Measurements from ENCODE around the gene TCN1. TPM values are rescaled to one million over a fixed set of nuclear protein-coding genes. Genes with fewer than 3 reads are reported as not detected.
"Not testable (repeated sequence)": the region's sequence is repeated elsewhere in the genome, so short reads cannot be mapped to it uniquely, and the experiment has no call there.

TCN1 gene
- total RNA-seq, 1 experiment from 2014 or later = 335 TPM

- Mint-ChIP-seq H3K4me3 (ENCODE audit: low read depth, unreplicated experiment) (no peak overlapping the region), H3K9me3 (ENCODE audit: low read depth, unreplicated experiment) (no peaks in the 10 kb centered on the region), H3K36me3 (ENCODE audit: insufficient read depth, unreplicated experiment) (no peaks in the 10 kb centered on the region), H3K27me3 (ENCODE audit: unreplicated experiment) (no peaks in the 10 kb centered on the region), H3K27ac (ENCODE audit: unreplicated experiment) (peak overlapping the region; percentile 34), H3K4me1 (ENCODE audit: low read depth, unreplicated experiment) (no peaks in the 10 kb centered on the region)
- CTCF ChIA-PET = no interaction called here
- no TSS peak for BruUV-seq (replicated peaks)
- TF ChIP-seq CTCF (IDR thresholded peaks at IDR 0.05; ENCODE audit: unreplicated experiment) = no peak
- no peak for DNase-seq
- intact Hi-C loops (cut with micrococcal nuclease; ENCODE audit: unreplicated experiment) = loop anchor here (10.0 kb wide), 1 partner anchor 515 kb away; no protein-coding TSS in a partner anchor
Observed at GRCh38 chr11:59829358-59829757, 36.9 kb downstream of the TCN1 start.

- peak; percentile 42 for TF ChIP-seq CTCF (IDR thresholded peaks at IDR 0.05; ENCODE audit: unreplicated experiment)
- Mint-ChIP-seq H3K4me3 (ENCODE audit: low read depth, unreplicated experiment) (peak overlapping the region; percentile 1), H3K36me3 (ENCODE audit: insufficient read depth, unreplicated experiment) (no peaks in the 10 kb centered on the region), H3K9me3 (ENCODE audit: low read depth, unreplicated experiment) (no peaks in the 10 kb centered on the region), H3K27ac (ENCODE audit: unreplicated experiment) (peak overlapping the region; percentile 12), H3K4me1 (ENCODE audit: low read depth, unreplicated experiment) (peaks cover 9% of the 10 kb centered on the region), H3K27me3 (ENCODE audit: unreplicated experiment) (no peaks in the 10 kb centered on the region)
- CTCF ChIA-PET = interaction anchor here (0.6 to 1.2 kb wide), 6 partner anchors 43 to 428 kb away, joined by 3 to 17 read pairs (median 4); partner anchors contain the start of gene TCN1
- BruUV-seq (replicated peaks) = no TSS peak
- intact Hi-C loops (cut with micrococcal nuclease; ENCODE audit: unreplicated experiment) = loop anchor here (1.0 to 10.0 kb wide), 5 partner anchors 43 to 522 kb away; partner anchors contain the start of gene TCN1
- peak; percentile 57 for DNase-seq
Observed at GRCh38 chr11:59822989-59823566, 43.2 kb downstream of the TCN1 start.

DNA sequence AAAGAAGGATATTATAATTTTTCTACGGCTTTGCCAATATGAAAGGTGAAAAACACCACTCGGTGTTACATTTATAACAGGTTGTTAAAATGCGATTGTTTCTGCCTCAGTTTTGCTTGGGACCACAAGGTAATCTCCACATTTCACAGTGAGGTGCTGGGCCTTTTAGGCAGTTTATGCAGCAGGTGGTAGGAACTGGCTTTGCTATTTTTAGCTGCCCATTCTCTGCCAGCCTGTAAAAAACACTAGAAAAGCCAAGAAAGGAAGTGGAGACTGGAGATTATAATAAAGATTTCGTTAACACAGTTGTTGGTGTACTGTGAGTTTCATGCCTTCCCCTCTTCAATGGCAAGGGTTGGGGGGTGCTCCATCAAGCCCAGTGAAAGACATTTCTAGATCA, 47.7 kb downstream of the TCN1 start:
- H3K4me3 Mint-ChIP-seq (ENCODE audit: low read depth, unreplicated experiment) = no peak overlapping the region
- intact Hi-C loops (cut with micrococcal nuclease; ENCODE audit: unreplicated experiment) = loop anchor here (10.0 kb wide), 1 partner anchor 274 kb away; no protein-coding TSS in a partner anchor
- no peak for TF ChIP-seq CTCF (IDR thresholded peaks at IDR 0.05; ENCODE audit: unreplicated experiment)
- H3K27me3 Mint-ChIP-seq (ENCODE audit: unreplicated experiment) = no peaks in the 10 kb centered on the region
- H3K27ac Mint-ChIP-seq (ENCODE audit: unreplicated experiment) = no peak overlapping the region
- H3K9me3 Mint-ChIP-seq (ENCODE audit: low read depth, unreplicated experiment) = no peaks in the 10 kb centered on the region
- H3K4me1 Mint-ChIP-seq (ENCODE audit: low read depth, unreplicated experiment) = peaks cover 9% of the 10 kb centered on the region
- no peak for DNase-seq
- H3K36me3 Mint-ChIP-seq (ENCODE audit: insufficient read depth, unreplicated experiment) = no peaks in the 10 kb centered on the region
- no TSS peak for BruUV-seq (replicated peaks)
- CTCF ChIA-PET = no interaction called here

DNA sequence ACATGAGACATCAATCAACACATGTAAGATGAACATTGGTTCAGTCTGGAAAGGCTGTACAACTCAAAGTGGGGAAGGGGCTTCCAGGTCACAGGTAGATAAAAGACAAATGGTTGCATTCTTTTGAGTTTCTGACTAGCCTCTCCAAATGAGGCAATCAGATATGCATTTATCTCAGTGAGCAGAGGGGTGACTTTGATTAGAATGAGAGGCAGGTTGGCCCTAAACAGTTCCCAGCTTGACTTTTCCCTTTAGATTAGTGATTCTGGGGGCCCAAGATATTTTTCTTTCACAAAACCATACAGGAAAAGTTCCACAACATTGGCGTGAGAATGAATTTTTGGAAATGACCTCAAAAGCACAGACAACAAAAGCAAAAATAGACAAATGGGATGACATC, 49.9 kb downstream of the TCN1 start:
- BruUV-seq (replicated peaks); H3K4me1 Mint-ChIP-seq (ENCODE audit: low read depth, unreplicated experiment): not testable (repeated sequence)

DNA sequence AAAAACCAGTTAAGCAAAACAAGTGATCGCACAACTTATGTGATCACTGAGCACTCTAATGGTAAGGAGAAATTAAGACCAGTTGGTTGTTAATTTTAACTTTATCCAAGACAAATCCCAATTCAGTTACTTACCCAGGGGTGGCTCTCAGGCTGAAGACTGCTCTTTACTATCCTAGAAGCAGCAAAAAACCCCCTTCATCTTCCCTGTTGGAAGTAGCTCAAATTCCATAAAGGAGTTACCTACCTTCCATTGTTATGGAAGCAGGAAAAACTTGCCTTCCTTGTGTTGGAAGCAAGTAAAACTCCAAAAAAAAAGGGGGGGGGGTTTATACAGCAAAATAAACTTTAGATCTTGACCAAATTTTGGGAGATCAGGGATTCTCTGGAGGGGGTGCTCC, 50.5 kb downstream of the TCN1 start:
- CTCF ChIA-PET = no interaction called here
- H3K27me3 Mint-ChIP-seq (ENCODE audit: unreplicated experiment) = no peaks in the 10 kb centered on the region
- H3K9me3 Mint-ChIP-seq (ENCODE audit: low read depth, unreplicated experiment) = no peaks in the 10 kb centered on the region
- no peak for TF ChIP-seq CTCF (IDR thresholded peaks at IDR 0.05; ENCODE audit: unreplicated experiment)
- intact Hi-C loops (cut with micrococcal nuclease; ENCODE audit: unreplicated experiment) = loop anchor here (10.0 kb wide), 1 partner anchor 271 kb away; no protein-coding TSS in a partner anchor
- no peak for DNase-seq
- H3K36me3 Mint-ChIP-seq (ENCODE audit: insufficient read depth, unreplicated experiment) = peaks cover 6% of the 10 kb centered on the region
- peaks cover 8% of the 10 kb centered on the region for H3K4me1 Mint-ChIP-seq (ENCODE audit: low read depth, unreplicated experiment)
- BruUV-seq (replicated peaks) = no TSS peak
- no peak overlapping the region for H3K4me3 Mint-ChIP-seq (ENCODE audit: low read depth, unreplicated experiment)
- no peak overlapping the region for H3K27ac Mint-ChIP-seq (ENCODE audit: unreplicated experiment)

More for the DNA sequence above, 49.9 kb downstream of the TCN1 start:
- intact Hi-C loops (cut with micrococcal nuclease; ENCODE audit: unreplicated experiment) = loop anchor here (10.0 kb wide), 1 partner anchor 272 kb away; no protein-coding TSS in a partner anchor
- H3K27ac Mint-ChIP-seq (ENCODE audit: unreplicated experiment); H3K4me3 Mint-ChIP-seq (ENCODE audit: low read depth, unreplicated experiment); CTCF ChIA-PET; H3K9me3 Mint-ChIP-seq (ENCODE audit: low read depth, unreplicated experiment); H3K27me3 Mint-ChIP-seq (ENCODE audit: unreplicated experiment); H3K36me3 Mint-ChIP-seq (ENCODE audit: insufficient read depth, unreplicated experiment); DNase-seq: not testable (repeated sequence)
